Measurements from ENCODE around the gene SEC24D. TPM values are rescaled to one million over a fixed set of nuclear protein-coding genes. Genes with fewer than 3 reads are reported as not detected.

Gene SEC24D
- total RNA-seq, 1 experiment from 2014 or later, result 61.5 TPM

GRCh38 chr4:118884716-118885115, 48.8 kb upstream of the SEC24D start:
- Histone ChIP-seq H2BK120ac (ENCODE audit: low read depth, low read length, poor library complexity, severe bottlenecking) (no peak overlapping the region), H4K8ac (replicated peaks; ENCODE audit: insufficient read length, low read depth, low read length) (no peak overlapping the region), H3K79me1 (ENCODE audit: insufficient read depth, low read depth, low read length, poor library complexity, severe bottlenecking) (no peaks in the 10 kb centered on the region), H3K4me2 (ENCODE audit: insufficient read depth, insufficient read length, low read length) (no peak overlapping the region), H3K14ac (ENCODE audit: insufficient read depth, low read length) (no peak overlapping the region), H2AK5ac (ENCODE audit: insufficient read length, low read length) (no peak overlapping the region), H2BK12ac (ENCODE audit: insufficient read length, low read depth, low read length) (no peak overlapping the region), H4K20me1 (ENCODE audit: control insufficient read depth, insufficient read depth, insufficient read length) (no peaks in the 10 kb centered on the region), H3K18ac (ENCODE audit: insufficient read length, low read depth, low read length) (no peak overlapping the region), H3K23me2 (ENCODE audit: insufficient read length, low read depth, low read length, poor library complexity, severe bottlenecking) (peaks cover 3% of the 10 kb centered on the region), H4K91ac (ENCODE audit: insufficient read length, low read depth, low read length) (no peak overlapping the region), H3T11ph (ENCODE audit: low read length) (no peak overlapping the region), H2AFZ (ENCODE audit: low read length) (no peak overlapping the region), H3K4ac (ENCODE audit: low read depth, low read length) (no peak overlapping the region), H2BK20ac (ENCODE audit: low read depth, low read length, poor library complexity, severe bottlenecking) (no peak overlapping the region), H3K79me2 (ENCODE audit: insufficient read depth, low read length) (no peaks in the 10 kb centered on the region), H2BK15ac (ENCODE audit: low read depth, low read length) (no peak overlapping the region), H3K27me3 (ENCODE audit: insufficient read depth, low read length) (no peaks in the 10 kb centered on the region), H3K23ac (ENCODE audit: insufficient read length, low read depth, low read length) (no peak overlapping the region), H4K5ac (ENCODE audit: insufficient read length, low read depth, low read length) (no peak overlapping the region), H3K9me3 (ENCODE audit: control insufficient read depth, low read depth, low read length) (no peaks in the 10 kb centered on the region), H3K56ac (ENCODE audit: insufficient read length, low read depth, low read length) (no peak overlapping the region), H3K27ac (ENCODE audit: insufficient read length, low read depth, low read length) (no peak overlapping the region), H3K4me1 (ENCODE audit: insufficient read depth, low read length) (no peaks in the 10 kb centered on the region), H2BK5ac (ENCODE audit: insufficient read length, low read length) (no peak overlapping the region), H3K9ac (ENCODE audit: extremely low read depth, insufficient read length, low read length) (no peak overlapping the region)
- DNase-seq, result no peak
- Mint-ChIP-seq H3K4me1 (peaks cover 26 to 27% of the 10 kb centered on the region in 2 experiments), H3K27ac (no peak overlapping the region), H3K9me3 (no peaks in the 10 kb centered on the region), H3K36me3 (ENCODE audit: insufficient read depth in 1 of 3, low read depth in 3 of 3) (no peaks in the 10 kb centered on the region), H3K4me3 (no peak overlapping the region), H3K27me3 (ENCODE audit: low read depth) (peaks cover 8% of the 10 kb centered on the region)
- no CpG with 5 or more reads among the region's 3 CpGs for WGBS (ENCODE audit: extremely low coverage, insufficient read length, low lambda C conversion rate)
- no peak for TF ChIP-seq CTCF (conservative IDR thresholded peaks at IDR 0.05)
